ENCODE results near the gene EYS.

The EYS gene

GRCh38 chr6:65707126-65707826 lies at the start of gene EYS:
Gene EYS (minus strand): TSS chr6:65707226. CDS start chr6:65495410, 211,816 bp downstream.
- Mint-ChIP-seq H3K27ac (no peak within 1 kb of the TSS), H3K4me3 (no peak within 1 kb of the TSS), H3K4me1 (no peaks in the 10 kb centered on the region), H3K9me3 (peaks cover 9% of the 10 kb centered on the region), H3K36me3 (no peaks in the 10 kb centered on the region)
- DNase-seq (ENCODE audit: low spot score in 2 of 2) (no peak), ATAC-seq (no peak)

GRCh38 chr6:65746302-65746701 lies 39.3 kb upstream of the EYS start:
- Mint-ChIP-seq H3K27ac (no peak overlapping the region), H3K4me1 (no peaks in the 10 kb centered on the region), H3K36me3 (no peaks in the 10 kb centered on the region), H3K4me3 (no peak overlapping the region), H3K9me3 (peaks cover 33% of the 10 kb centered on the region)
- no peak for DNase-seq (ENCODE audit: low spot score in 2 of 2)
- ATAC-seq = no peak

DNA sequence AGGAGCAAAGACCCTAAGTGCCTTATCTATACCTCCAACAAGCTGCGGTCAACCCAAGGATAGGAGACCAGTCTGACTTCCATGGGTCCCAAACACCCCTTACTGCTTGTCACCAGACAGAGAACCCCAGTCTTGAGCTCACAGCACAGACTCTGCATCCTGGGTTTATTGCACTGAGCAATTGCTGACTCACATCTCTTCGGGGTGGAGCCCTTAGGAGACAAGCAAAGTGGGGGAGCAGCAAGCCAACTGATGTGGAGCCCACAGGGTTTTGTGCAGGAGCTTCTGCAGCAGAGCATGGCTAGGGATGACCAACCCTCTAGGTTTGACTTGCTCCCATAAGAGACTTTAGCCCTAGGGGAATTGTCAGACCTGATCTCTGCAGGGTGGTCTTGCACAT lies 38.6 kb upstream of the EYS start:
- ATAC-seq (no peak), DNase-seq (ENCODE audit: low spot score in 2 of 2) (no peak)
- Mint-ChIP-seq H3K27ac (no peak overlapping the region), H3K4me3 (no peak overlapping the region), H3K9me3 (peaks cover 32% of the 10 kb centered on the region), H3K4me1 (no peaks in the 10 kb centered on the region), H3K36me3 (no peaks in the 10 kb centered on the region)

GRCh38 chr6:65728879-65729479 lies 22.0 kb upstream of the EYS start:
- Mint-ChIP-seq H3K9me3 (peaks cover 17% of the 10 kb centered on the region), H3K27ac (no peak overlapping the region), H3K36me3 (no peaks in the 10 kb centered on the region), H3K4me3 (no peak overlapping the region), H3K4me1 (no peaks in the 10 kb centered on the region)
- no peak for DNase-seq (ENCODE audit: low spot score in 2 of 2)
- ATAC-seq = no peak

- H3K36me3 Mint-ChIP-seq = no peaks in the 10 kb centered on the region
- ATAC-seq (no peak), DNase-seq (ENCODE audit: low spot score in 2 of 2) (no peak)
- no peak overlapping the region for H3K27ac Mint-ChIP-seq
- no peaks in the 10 kb centered on the region for H3K4me1 Mint-ChIP-seq
- no peak overlapping the region for H3K4me3 Mint-ChIP-seq
- H3K9me3 Mint-ChIP-seq = peaks cover 15% of the 10 kb centered on the region
Measured at GRCh38 chr6:65719101-65719500, 12.1 kb upstream of the EYS start.

GRCh38 chr6:65711531-65711930 lies 4.5 kb upstream of the EYS start:
- ATAC-seq = no peak

GRCh38 chr6:65709099-65709830 lies 2.2 kb upstream of the EYS start:
- H3K9me3 Mint-ChIP-seq = peaks cover 14% of the 10 kb centered on the region
- ATAC-seq (no peak), DNase-seq (ENCODE audit: low spot score in 2 of 2) (no peak)
- H3K27ac Mint-ChIP-seq = no peak overlapping the region
- no peak overlapping the region for H3K4me3 Mint-ChIP-seq
- H3K4me1 Mint-ChIP-seq = no peaks in the 10 kb centered on the region
- H3K36me3 Mint-ChIP-seq = no peaks in the 10 kb centered on the region

More at GRCh38 chr6:65711531-65711930, 4.5 kb upstream of the EYS start:
- Mint-ChIP-seq H3K9me3 (peaks cover 16% of the 10 kb centered on the region), H3K4me1 (no peaks in the 10 kb centered on the region), H3K4me3 (no peak overlapping the region), H3K27ac (no peak overlapping the region), H3K36me3 (no peaks in the 10 kb centered on the region)
- no peak for DNase-seq (ENCODE audit: low spot score in 2 of 2)

DNA sequence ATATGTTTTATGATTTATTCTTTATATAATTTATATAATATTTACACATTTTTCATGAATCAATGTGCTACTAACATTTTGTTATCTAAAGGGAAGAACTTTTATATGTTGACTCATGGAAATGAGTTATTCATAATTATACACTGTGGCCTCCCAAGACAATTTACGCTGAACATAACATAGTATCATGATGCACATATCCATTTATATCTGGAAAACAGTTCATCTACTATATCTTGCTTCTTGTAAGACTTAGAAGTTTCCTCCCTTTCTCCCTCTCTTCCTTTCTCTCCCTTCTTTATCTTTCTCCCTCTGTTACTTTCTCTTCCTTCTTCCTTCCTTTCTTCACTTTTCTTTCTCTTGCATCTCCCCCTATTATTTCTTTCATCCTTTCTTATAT lies 1.1 kb upstream of the EYS start:
- H3K9me3 Mint-ChIP-seq = peaks cover 9% of the 10 kb centered on the region
- no peak overlapping the region for H3K4me3 Mint-ChIP-seq
- ATAC-seq (no peak), DNase-seq (ENCODE audit: low spot score in 2 of 2) (no peak)
- no peak overlapping the region for H3K27ac Mint-ChIP-seq
- H3K4me1 Mint-ChIP-seq = no peaks in the 10 kb centered on the region
- H3K36me3 Mint-ChIP-seq = no peaks in the 10 kb centered on the region

GRCh38 chr6:65706436-65706835 lies 590 bp downstream of the EYS start:
- H3K4me1 Mint-ChIP-seq = no peaks in the 10 kb centered on the region
- H3K4me3 Mint-ChIP-seq = no peak overlapping the region
- H3K36me3 Mint-ChIP-seq = no peaks in the 10 kb centered on the region
- H3K9me3 Mint-ChIP-seq = peaks cover 9% of the 10 kb centered on the region
- H3K27ac Mint-ChIP-seq = no peak overlapping the region
- ATAC-seq (no peak), DNase-seq (ENCODE audit: low spot score in 2 of 2) (no peak)

DNA sequence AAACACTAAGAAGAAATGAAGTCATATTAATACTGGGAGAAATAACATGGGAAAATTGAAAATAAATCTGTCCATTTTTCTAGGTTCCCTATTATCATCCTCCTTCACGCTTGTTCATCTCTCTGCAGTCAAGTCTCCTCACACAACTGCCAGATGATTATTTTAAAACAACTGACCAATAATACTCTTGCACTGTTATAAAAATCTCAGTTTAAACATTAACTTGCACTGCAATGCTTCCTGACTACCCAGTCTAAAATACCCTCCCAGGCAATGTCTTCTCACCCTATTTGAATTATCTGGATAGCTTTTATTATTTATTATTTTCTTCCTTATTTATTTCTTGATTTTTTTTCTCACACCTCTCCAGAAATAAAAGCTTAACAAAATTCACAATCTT lies 5.7 kb downstream of the EYS start:
- Mint-ChIP-seq H3K4me3 (no peak overlapping the region), H3K9me3 (peaks cover 4% of the 10 kb centered on the region), H3K27ac (no peak overlapping the region), H3K4me1 (no peaks in the 10 kb centered on the region), H3K36me3 (no peaks in the 10 kb centered on the region)
- DNase-seq (ENCODE audit: low spot score in 2 of 2) (no peak), ATAC-seq (no peak)

DNA sequence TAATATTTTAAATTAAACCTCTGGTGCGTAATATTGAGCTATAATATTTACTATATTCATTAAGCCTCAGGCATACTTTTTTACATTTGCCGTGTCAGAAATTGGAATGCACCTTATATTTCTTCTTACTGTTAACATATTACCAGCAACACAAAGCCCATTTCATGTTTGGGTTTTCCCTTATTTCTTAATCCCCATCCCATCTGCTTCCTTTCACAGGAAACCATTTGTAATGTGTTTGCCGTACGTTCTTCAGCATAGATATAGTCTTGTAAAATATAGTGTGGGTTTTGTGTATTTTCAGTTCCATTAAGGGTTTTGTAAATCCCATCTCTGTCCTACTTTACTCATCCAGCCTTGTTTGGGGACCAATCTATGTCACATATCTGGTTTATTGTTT lies 6.5 kb downstream of the EYS start:
- H3K27ac Mint-ChIP-seq = no peak overlapping the region
- no peaks in the 10 kb centered on the region for H3K36me3 Mint-ChIP-seq
- H3K9me3 Mint-ChIP-seq = peaks cover 4% of the 10 kb centered on the region
- H3K4me3 Mint-ChIP-seq = no peak overlapping the region
- no peak for DNase-seq (ENCODE audit: low spot score in 2 of 2)
- no peak for ATAC-seq
- H3K4me1 Mint-ChIP-seq = no peaks in the 10 kb centered on the region

GRCh38 chr6:65692109-65692508 lies 14.9 kb downstream of the EYS start:
- H3K4me1 Mint-ChIP-seq = no peaks in the 10 kb centered on the region
- ATAC-seq (no peak), DNase-seq (ENCODE audit: low spot score in 2 of 2) (no peak)
- H3K9me3 Mint-ChIP-seq = peaks cover 11% of the 10 kb centered on the region
- H3K27ac Mint-ChIP-seq = no peak overlapping the region
- H3K36me3 Mint-ChIP-seq = no peaks in the 10 kb centered on the region
- H3K4me3 Mint-ChIP-seq = no peak overlapping the region

DNA sequence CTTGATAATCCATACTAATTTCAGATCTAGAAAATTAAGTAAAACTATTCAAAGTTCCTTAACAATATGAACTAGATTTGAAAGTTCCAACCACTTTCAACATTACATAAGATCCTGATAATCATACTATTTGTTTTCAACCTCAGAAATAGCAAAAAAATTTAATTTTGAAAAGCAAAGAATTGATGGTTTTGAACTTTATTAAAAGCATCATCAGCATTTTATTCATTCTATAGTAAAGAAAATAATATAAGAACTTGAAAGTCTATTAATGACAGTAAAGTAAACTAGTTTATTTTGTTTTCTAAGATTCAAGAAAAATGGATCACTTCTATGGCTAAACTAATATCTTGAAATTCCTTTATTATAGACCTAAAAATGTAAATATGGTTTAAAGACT lies 26.8 kb downstream of the EYS start:
- Mint-ChIP-seq H3K27ac (no peak overlapping the region), H3K4me3 (no peak overlapping the region), H3K9me3 (peaks cover 20% of the 10 kb centered on the region), H3K36me3 (no peaks in the 10 kb centered on the region), H3K4me1 (no peaks in the 10 kb centered on the region)
- DNase-seq (ENCODE audit: low spot score in 2 of 2) = no peak
- no peak for ATAC-seq

DNA sequence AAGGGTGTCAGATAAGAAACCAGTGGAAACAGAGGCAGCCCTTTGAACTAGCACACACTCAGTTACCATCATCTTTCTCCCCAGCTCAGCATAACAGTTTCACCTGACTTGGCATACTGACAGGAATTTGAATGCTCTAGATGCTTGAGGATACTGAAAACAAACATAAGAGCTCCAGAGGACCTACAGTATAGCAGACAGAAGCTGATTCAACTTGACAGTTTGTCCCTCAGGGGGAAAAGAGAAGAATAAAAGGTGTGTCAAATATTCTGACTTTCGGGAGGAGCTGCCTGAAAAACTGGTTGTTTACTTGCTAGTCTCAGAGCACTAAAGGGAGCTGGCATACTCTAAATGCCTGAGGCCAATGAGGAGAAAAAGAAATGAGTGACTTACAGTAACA lies 35.1 kb downstream of the EYS start:
- H3K4me1 Mint-ChIP-seq = no peaks in the 10 kb centered on the region
- H3K27ac Mint-ChIP-seq = no peak overlapping the region
- no peak for ATAC-seq
- no peak for DNase-seq (ENCODE audit: low spot score in 2 of 2)
- no peaks in the 10 kb centered on the region for H3K36me3 Mint-ChIP-seq
- peaks cover 36% of the 10 kb centered on the region for H3K9me3 Mint-ChIP-seq
- H3K4me3 Mint-ChIP-seq = no peak overlapping the region

- peaks cover 24% of the 10 kb centered on the region for H3K9me3 Mint-ChIP-seq
- no peak for DNase-seq (ENCODE audit: low spot score in 2 of 2)
- H3K27ac Mint-ChIP-seq = no peak overlapping the region
- H3K4me1 Mint-ChIP-seq = no peaks in the 10 kb centered on the region
- H3K4me3 Mint-ChIP-seq = no peak overlapping the region
- no peak for ATAC-seq
- H3K36me3 Mint-ChIP-seq = no peaks in the 10 kb centered on the region
Measured at GRCh38 chr6:65667916-65668656, 38.9 kb downstream of the EYS start.
